Left cardiac atrium (tissue), 4 donors: ENCODE data around the gene FRYL. TPM values are rescaled to one million over a fixed set of nuclear protein-coding genes. Genes with fewer than 3 reads are reported as not detected.

Experiments used
- ATAC-seq, 2 donors: fragments of 200-7000 bp; cut with Tn5 transposase; one replicate each; pipeline ENCODE4 v1.9.1; 2020; ENCODE audit warnings: mild to moderate bottlenecking in 2 of 2, moderate library complexity in 2 of 2
- DNase-seq: peaks from one replicate; pipeline ENCODE4 v3.0.0-alpha.2; 2020
- intact Hi-C, 2 donors: fragments of 100-400 bp; cut with DNase I; formaldehyde crosslinking; loops; one replicate each; pipeline versions ENCODE4 v1.14.1 to v1.15.1; 2022 to 2023
- total RNA-seq, 2 donors: library from RNA; stranded (reverse); fragmentation: NEBNext Ultra II Directional; extraction: Animal tissue kit (Norgen Biotek cat#: 25700); gene quantifications; one replicate each; pipeline ENCODE4 v1.2.1, GENCODE V29; 2021
- donor health status: DM: no; HTN: yes; CAD: no.
- donor health status: DM: no; HTN: yes; CAD: no; lungs with severe emphysema.
- donor health status: DM: yes; HTN: yes; CAD: no.
- donor health status: Dilated cardiomyopathy.

The FRYL gene
- total RNA-seq, 2 donors from 2014 or later, result 38.8 to 41.3 TPM

DNA sequence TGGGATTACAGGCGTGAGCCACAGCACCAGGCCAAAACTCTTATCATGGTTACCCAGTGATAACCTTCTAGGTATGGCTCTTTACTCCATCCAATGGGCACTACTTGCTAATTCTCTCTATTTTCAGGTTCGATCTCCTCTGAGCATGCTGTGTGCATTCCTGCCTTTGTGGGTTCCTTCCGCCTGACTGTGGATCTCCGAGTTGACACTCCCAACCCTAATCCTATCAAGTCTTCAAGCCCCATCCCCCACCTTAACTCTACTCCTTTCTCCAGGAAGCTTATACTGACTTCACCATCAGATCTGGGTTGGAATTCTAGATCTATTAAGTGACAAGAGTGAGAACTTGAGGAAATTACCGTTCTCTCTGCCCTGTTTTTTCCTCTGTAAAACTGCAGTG lies 225.5 kb downstream of the FRYL start:
- no peak for ATAC-seq
- DNase-seq, result no peak
- intact Hi-C loops, result no loop called here

DNA sequence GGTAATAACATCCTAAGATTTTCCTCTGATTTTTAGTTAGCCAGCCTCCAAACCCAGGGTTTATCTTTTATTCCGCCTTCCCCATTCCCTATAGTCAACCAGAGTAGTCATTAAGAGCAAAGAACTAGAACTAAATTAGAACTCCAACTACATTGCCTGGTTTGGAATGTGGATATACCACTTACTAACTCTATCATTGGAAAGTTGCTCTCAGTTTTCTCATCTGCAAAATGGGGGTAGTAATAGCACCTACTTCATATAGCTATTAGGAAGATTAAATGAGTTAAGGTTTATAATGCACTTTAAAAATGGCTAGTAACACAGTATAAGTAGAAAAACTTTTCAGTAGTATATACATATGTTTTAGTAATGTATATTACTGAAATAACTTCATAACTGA lies 226.4 kb downstream of the FRYL start:
- DNase-seq, result no peak
- ATAC-seq, result no peak
- intact Hi-C loops, result no loop called here

DNA sequence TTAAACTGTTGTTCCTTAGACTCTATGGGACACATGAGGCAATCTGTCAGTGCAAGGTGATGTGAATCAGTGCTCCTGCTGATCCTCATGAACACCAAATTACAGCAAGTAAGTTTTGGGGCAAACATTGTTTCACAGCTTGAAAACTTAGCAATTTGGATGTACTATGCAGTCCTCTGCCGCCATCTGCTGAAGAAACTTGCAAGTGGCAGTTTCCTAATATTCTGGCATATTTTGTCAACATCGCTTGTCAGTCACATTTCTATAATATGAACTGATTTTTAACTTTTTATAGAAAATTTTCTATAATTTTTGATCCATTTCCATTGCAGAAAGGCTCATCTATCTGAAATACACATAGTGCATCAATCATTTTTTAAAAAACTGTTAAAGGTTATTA lies 233.7 kb downstream of the FRYL start:
- ATAC-seq (no peak), DNase-seq (no peak)
- intact Hi-C loops, result loop anchor here in 1 of 2 donors (5.0 kb wide), 1 partner anchor 419 kb away; no protein-coding TSS in a partner anchor

DNA sequence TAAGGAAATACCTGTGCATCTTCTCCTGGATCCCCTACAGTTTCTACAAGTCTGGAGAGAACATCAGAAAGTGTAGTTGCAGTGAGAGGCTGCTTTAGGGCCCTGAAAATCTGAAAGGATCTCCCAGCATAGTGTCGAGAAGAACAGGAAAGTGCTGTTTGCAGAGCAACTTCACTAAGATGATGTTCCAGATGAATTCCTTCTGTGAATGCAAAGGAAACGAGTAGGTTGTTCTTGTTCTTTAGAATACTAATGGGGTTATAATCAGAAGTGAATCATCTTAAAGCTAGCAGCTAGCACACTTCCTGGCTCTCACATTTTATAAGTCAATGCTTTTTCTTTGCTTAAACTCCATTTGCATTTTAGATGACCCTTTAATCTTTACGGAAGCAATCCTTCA lies 236.3 kb downstream of the FRYL start:
- DNase-seq (no peak), ATAC-seq (no peak)
- intact Hi-C loops, result no loop called here

DNA sequence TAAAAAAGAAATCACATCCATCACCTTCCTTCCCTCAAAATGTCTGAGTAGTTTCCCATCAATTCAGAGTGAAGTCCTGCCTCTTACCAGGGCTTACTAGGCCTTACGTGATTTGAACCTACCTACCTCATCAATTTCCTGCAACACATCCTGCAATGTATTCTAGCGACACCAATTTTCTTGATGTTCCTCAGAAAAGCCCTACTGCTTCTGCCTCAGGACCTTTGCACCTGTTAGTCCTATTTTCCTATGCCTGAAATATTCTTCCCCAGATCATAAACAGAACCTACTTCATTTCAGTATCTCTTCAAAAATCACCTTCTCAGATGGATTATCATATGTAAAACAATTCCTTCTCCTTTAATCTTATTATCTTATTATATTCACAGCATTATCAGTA lies 237.2 kb downstream of the FRYL start:
- DNase-seq (no peak), ATAC-seq (no peak)
- intact Hi-C loops, result no loop called here

DNA sequence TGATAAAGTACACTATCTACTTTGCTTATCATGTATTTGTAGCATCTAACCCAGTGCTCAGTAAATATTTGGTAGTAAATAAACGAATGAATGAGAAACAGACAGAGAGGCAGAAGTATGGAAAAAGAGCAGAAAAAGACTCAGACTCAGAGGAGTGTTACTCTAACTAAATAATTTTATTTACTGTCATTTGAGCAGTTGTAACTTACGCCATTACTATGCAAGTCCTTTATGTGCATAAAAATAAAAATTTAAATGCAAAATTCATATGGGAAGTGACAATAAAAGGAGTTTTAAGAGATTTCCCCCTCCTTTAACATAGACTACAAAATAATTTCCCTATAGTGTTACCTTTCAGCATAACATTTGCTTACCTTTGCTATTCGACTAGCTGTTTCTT lies 240.5 kb downstream of the FRYL start:
- intact Hi-C loops, result no loop called here
- DNase-seq, result no peak
- no peak for ATAC-seq

DNA sequence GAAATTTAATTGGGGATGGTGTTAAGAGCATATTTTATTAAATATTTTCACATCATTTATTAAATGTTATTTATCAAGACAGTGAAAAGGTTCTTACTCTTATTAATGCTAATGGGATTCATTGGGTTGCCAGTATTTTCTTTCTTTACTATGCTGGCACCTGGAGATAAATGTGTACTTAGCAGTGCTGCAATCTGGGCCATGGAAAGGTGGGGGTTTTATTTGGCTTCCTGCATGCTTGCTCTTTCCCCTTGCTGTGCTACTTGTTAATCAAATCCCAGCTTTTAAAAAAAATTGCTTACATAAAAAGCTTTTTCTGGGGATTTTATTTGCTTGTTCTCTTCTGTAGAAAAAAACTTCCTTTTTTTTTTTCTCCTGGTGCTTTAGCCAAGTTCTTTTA lies 241.7 kb downstream of the FRYL start:
- no peak for DNase-seq
- intact Hi-C loops, result no loop called here
- ATAC-seq, result no peak

DNA sequence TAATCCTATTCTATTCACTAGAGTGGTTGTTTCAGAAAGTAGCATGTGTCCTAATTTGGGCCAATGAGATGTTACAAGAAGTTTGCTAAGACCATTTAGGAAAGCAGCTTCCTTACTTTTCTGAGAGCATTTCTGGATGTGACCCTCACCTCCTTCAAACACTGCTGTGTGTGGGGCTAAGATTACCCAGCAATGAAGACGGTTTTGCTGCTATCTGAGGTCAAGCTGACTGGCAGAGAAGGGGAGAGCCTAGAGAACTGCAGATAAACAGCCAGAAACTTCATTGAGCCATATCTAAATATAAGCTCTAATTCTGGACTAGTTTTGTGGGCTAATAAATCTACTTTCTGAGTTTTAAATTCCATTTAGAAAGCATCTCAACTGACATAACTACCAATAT lies 253.7 kb downstream of the FRYL start:
- intact Hi-C loops, result loop anchor here in 1 of 2 donors (5.0 kb wide), 1 partner anchor 36 kb away; no protein-coding TSS in a partner anchor
- DNase-seq, result no peak
- ATAC-seq, result no peak

DNA sequence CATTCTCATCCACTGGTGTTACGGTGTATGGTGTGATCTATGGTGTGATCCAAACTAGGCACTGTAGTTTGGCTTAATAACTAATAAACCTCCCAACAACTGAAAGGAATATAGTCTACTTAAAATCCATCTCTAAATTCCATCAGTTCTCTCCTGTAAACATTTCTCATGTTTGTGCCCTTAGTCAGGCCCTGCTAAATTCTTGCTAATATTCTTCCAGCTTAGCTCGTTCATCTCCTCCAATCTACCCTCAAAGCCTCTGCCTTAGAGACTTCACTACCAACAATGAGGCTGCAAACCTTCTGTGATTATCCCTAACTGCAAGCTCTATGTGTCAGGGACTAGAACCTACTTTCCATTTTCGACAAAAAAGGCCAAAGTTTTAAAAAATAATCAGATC lies 261.9 kb downstream of the FRYL start:
- no peak for DNase-seq
- intact Hi-C loops, result no loop called here
- ATAC-seq, result no peak

DNA sequence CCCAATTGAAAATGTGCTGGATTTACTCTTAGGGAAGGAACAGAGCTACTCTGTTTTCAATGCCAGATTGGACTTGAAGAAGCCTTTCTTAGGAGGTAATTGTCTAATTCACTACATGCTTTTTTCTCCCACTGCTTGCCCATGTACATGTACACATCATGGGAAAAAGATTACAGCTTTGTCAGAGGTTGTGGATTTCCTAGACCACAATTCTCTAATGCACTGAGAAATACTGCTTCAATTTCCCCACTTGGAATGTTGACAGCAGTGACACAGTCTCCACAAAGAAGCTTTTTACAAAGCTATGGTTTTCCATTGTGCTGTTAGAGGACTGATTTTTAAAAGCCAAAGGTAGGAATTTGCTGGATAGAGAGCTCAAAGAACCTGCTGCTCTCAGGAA lies 270.5 kb downstream of the FRYL start:
- intact Hi-C loops, result no loop called here
- no peak for DNase-seq
- ATAC-seq, result no peak

DNA sequence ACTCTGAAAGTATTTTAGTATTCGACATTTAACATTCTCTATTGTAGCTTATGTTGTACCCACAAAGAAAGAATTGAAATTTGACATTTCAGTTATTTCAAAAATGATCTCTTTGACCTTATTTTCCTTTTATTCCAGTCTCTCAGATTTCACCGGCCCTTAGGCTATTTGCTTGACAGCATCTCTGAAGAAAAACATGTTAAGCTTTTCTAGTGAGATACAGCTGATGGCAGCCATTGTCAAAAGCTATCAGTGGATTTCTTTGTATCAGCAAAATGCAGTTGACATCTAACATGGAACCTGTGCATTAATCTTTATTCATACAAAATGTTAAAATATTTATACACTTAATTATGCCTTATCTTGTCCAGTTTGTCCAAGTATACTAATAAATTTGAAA lies 273.4 kb downstream of the FRYL start:
- DNase-seq (no peak), ATAC-seq (no peak)
- intact Hi-C loops, result no loop called here

DNA sequence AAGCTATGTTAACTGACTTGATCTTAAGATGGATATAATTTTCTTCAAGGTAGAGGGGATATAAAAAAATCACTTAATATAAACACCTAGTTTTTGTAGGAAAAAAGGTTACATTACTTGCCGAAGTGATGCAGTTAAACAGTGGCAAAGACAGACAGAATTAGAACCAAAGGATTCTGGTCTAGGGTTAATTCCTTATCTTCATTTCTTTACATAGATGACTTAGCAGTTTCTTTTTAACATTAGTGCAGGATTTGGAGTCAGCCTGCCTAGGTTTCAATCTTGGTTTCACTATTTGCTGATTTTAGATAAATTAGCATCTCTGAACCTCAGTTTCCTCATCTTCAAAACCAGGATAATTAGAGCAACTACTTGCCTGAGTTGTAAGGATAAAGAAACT lies 275.7 kb downstream of the FRYL start:
- ATAC-seq, result no peak
- intact Hi-C loops, result no loop called here

DNA sequence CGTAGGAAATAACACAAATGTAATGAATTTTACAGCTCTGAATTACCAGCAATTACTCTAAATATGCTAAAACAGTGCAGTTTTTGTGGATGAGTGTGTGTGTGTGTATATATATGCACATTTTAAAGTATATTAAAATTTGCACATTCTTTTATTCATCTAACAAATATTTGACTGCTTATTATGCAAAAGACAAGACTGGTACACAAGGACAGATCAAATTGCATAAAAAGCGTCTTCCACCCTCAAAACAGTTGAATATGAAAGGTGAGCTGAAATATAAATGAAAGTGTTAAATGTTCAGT lies 276.1 kb downstream of the FRYL start:
- DNase-seq, result no peak
- no peak for ATAC-seq
- intact Hi-C loops, result no loop called here

More for the DNA sequence above, 275.7 kb downstream of the FRYL start:
- DNase-seq, result no peak

DNA sequence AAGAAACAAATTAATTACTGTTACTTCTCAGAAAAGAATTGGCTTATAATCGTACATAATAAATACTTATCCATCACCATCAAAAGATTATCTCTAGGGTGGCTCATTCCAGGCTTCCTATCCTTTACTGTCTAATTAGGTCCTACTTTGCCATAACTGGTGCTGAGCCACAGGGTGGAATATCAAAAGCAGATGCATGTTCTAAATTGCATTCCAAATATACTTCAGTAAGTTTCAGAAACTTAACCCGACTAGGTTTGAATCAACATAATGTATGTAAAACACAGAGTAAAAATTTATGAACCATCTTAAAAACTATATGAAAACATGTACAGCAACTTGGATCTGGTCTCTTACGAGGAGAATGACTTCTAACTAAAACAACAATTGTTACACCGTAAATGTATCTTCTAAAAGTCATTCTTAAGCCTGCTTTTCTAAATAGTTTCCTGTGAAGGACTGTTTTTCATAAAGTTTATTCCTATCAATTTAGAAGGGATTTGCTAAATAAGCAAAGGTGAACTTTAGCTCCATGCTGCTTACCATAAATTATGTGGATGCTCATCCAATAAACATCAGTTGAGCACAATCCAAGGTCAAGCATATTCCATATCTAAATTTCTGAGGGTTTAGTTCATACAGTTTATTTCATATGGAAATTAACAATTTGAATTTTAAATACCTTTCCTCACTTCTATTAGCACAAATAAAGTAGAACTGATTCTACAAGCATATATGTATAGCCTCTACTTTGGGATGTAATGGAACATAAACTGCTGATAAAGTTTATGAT lies 276.6 kb downstream of the FRYL start:
- ATAC-seq (no peak), DNase-seq (no peak)
- intact Hi-C loops, result no loop called here

DNA sequence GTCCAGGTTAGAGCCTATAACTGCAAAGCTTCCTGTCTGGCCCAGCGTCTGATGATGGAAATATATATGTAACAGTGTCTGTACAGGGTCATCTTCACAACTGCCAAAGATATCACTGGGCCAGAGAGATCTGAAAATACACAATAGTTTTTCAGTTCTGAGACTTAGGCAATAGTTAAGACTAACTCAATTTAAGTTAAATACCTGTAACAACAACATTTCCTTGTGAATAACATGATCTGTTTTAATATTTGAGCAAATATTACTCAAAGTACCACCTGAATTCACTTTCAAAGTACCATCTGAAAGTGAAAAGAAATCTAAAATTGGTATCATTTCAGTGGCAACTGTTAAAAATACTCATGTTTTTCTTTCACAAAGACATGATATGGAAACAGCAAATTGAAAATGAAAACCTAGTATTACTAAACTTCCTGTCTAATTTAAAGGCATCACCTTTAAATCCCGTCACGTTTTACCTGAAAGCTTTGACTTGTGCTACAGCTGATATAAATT lies 280.5 kb downstream of the FRYL start:
- ATAC-seq (no peak), DNase-seq (no peak)
- intact Hi-C loops, result no loop called here

DNA sequence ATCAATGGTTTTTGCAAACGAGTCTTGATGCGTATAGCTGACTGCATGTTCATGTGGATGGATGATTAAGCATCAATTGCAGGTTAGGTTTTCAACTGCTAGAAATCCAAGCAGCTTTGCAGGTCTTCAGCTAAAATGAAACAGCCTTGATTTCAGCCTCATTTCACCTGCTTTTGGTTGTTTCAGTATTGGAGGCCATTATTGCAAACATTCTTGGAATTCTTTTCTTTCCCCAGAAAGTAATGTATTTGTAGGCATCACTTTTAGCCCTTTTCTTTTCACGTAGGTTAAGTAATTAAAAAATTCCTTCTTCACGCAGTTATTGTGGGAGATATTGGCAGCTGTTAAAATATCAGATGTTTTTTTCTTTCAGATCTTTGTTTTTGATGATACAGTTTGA lies 281.2 kb downstream of the FRYL start:
- intact Hi-C loops, result no loop called here
- no peak for DNase-seq
- no peak for ATAC-seq

DNA sequence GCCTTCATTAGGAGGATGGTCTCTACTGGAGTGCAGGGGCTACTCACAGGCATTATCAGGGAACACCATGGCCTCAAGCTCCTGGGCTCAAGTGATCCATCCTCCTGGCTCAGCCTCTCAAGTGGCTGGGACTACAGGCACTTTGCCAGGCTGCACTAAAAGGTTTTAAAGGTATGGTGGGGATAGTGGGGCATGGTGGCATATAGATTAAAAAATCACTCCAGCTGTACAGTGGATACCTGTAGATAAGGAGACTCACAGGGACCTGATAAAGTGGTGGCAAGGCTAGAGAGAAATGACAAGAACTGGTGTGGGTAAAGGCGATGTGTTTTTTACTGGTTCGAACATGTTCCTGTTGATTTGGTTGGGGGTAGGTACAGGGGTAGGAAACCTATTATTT lies 284.1 kb downstream of the FRYL start:
- no peak for ATAC-seq
- intact Hi-C loops, result no loop called here
- DNase-seq, result no peak

DNA sequence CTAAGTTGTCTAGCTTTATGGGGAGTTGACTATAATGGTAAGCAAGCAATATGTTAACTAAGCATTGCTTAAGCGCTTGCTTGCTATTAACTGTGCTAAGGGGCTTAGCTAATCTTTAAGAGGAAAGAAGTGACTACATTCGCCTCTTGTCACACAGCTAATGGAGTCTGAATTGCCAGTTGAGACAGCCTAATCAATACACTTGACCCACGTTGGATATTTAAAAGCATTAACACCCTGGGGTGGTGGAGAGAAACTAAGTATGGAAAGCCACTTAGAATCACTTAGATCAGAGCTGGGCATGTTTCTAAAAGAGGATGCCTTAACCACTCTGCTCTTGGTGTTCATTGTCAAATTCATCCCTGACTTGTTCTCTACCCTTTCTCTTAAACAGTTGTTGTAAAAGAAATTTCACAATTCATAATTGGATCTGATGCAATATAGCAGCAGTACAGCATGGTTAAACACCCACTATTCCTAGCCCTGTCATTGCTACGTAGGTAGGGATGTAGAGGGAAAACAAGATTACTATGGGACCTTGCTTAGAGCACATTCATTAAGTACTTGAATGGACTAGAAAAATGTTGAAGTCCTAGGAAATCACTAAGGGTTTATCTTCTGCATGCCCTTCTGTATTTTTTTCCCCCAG lies 286.5 kb downstream of the FRYL start:
- ATAC-seq (no peak), DNase-seq (no peak)
- intact Hi-C loops, result no loop called here

DNA sequence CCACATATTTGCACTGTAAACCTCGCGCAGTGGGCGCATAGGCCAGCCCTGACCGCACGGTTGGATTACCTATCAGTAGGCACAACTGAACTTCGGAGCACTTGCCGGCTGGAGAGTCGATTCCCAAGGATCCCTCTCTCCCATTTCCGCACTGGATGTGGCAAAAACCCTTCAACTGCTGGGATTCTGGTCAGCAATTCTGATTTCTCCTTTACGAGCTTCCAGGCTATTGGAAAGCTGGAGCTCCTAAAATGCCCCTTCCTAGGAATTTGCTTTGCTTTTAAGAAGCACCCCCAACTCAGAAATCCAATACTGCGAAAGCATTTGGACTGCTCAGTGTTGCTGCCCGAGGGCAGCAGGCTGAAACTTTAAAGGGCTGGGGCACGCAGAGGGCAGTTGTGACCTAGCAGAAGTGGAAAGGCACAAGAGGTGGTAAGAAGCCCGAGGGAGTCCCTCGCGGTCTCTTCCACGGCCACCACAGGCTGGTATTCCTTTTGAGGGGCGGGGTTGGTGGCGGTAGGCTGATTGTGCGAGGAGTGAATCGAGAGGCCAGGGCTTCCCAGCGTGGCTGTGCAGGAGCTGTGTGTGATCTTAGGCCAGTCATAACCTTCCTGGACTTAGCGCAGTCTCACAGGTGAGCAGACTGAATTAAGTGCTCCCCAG lies 288.4 kb downstream of the FRYL start:
- no peak for ATAC-seq
- no peak for DNase-seq
- intact Hi-C loops, result no loop called here

DNA sequence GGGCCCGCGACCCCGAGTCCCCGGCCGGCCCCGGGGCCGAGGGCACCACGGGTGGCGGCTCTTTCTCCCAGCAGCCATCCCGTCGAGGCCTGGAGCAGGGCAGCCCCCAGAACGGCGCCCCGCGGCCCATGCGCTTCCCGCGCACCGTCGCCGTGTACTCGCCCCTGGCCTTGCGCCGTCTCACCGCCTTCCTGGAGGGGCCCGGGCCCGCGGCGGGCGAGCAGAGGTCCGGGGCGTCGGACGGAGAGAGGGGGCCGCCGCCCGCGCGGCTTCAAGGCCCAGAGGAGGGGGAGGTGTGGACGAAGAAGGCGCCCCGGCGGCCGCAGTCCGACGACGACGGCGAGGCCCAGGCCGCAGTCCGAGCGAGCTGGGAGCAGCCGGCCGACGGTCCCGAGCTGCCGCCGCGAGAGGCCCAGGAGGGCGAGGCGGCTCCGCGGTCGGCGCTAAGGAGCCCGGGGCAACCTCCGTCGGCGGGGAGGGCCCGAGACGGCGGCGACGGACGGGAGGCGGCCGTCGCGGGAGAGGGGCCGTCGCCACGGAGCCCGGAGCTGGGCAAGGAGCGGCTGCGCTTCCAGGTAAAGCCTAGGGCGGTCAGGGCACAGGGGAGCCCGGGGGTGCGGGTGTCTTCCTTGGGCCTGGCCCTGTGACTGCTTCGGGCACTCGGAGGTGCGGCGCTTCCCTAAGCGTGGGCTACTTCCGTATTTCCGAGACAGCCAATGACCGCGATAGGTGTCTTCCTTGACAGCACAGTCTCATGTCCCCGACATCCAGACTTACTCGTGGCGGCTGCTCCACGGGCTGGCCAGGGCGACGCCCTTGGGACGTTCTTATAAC lies 289.2 kb downstream of the FRYL start:
- intact Hi-C loops, result no loop called here
- no peak for DNase-seq
- ATAC-seq, result peak in 1 of 2 donors; percentile 22
